Measurements from ENCODE around the gene GNGT2.

- TF ChIP-seq CTCF (IDR thresholded peaks at IDR 0.05) (no peak), POLR2AphosphoS5 (IDR thresholded peaks at IDR 0.05) (no peak), EP300 (IDR thresholded peaks at IDR 0.05) (no peak), POLR2A (IDR thresholded peaks at IDR 0.05) (no peak)
These were observed 9.6 kb upstream of the GNGT2 start for GRCh38 chr17:49219987-49220386.

Measured in gastroesophageal sphincter (tissue), 3 donors.